DMS53 treated with DMSO at 0.1 percent for 48 hours (cell line): ENCODE measurements around the gene LHPP.
"Not testable (repeated sequence)": the region's sequence is repeated elsewhere in the genome, so short reads cannot be mapped to it uniquely, and the experiment has no call there.

Experiments used
- DNase-seq: peaks from one replicate; lab custom pipeline; 2025; ENCODE audit not compliant: unreplicated experiment; lab: John Stamatoyannopoulos, UW

The LHPP gene, protein sequence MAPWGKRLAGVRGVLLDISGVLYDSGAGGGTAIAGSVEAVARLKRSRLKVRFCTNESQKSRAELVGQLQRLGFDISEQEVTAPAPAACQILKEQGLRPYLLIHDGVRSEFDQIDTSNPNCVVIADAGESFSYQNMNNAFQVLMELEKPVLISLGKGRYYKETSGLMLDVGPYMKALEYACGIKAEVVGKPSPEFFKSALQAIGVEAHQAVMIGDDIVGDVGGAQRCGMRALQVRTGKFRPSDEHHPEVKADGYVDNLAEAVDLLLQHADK

DNA sequence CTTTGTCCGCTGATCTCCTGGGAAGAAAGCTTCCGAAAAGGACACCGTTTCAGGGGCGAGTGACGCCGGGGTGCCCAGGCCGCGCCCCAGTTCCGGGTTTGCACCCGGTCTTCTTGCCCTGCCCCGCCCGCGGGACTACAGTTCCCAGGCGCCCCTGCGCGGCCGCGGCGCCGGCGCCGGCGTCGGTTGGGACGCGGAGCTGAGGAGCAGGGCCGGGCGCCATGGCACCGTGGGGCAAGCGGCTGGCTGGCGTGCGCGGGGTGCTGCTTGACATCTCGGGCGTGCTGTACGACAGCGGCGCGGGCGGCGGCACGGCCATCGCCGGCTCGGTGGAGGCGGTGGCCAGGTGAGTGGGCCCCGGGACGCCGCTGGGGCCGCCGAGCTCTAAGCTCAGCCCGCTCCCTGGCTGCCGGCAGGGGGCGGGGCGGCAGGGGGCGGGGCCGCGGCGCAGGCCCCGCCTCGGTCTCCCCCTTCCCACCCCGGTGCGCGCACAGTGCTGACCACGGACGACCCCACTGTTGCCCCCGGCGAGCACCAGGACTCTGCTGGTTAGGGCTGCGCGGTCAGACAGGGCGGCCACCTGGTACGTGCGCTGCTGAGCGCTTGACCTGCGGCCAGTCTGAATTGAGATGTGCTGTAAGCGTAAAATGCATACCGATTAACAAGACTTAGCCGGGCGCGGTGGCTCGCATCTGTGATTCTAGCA is at the start of gene LHPP:
TSS of gene LHPP (plus strand) at position 182 of the 706 bp plus-strand sequence. CDS start at position 222, 40 bp downstream.
- peak; percentile 46 for DNase-seq

- DNase-seq = no peak
Measured at GRCh38 chr10:124414076-124414475, 47.5 kb upstream of the LHPP start.

DNA sequence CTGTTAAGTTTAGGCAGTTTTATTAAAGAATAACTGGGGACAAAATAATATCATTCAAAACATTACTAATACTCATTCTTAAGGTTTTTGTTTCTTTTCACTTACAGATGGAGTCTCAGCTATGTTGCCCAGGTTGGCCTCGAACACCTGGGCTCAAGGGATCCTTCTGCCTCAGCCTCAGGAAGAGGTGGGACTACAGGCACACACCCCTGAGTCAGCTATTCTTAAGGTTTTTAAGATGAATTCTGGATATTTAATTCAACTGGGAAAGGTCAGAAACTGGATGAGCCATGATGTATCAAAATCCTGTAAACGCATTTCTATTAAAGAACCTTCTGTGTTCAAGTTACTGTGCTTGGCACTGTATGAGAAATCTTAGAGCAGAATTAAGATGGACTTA is 46.4 kb upstream of the LHPP start:
- DNase-seq = no peak

GRCh38 chr10:124416733-124417132 is 44.9 kb upstream of the LHPP start:
- peak; percentile 13 for DNase-seq

DNA sequence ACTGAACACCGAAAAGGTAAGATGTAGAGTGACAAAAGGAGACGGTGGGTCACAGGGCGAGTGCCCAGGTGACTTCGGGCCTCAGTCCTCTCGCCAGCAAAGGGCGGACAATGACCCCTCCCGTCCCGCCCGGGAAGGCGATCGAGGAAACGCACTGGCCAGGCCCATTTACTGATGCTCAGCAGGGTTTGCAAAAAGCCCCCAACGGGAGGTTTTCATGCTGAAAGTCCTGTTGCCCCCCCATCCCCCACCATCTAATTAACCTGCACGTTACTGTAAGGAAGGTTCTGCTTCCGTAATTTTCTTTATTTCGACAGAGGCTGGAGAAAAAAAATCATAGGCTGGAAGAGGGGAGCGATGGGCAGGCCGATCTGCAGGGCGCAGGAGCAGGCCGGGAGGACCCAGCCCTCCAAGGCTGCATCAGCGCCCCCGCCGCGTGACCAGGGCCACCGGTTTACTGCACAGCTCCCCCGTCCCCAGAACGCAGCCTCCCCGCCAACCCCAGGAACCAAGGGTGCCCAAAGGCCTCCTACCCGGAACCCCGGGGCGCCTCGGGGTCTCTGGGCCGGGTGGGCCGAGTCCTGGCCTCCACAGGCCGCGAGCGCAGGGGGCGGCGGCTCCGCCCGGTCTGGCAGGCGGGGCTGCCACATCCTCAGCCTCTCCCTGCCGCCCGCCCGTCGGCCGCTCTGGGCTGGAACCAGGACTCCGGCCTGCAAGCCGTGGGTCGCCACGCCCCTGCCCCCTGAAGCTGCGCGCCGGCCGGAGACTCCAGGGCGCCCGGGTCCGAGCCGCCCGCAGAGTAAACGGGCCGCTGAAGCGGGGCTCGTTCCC is 43.5 kb upstream of the LHPP start:
- DNase-seq = peak; percentile 28

- DNase-seq = peak; percentile 95
Measured at GRCh38 chr10:124418726-124419501, 42.7 kb upstream of the LHPP start, which contains the start of gene OAT. Gene OAT (minus strand): TSS chr10:124418923. CDS start chr10:124412171, 6,752 bp downstream.

DNA sequence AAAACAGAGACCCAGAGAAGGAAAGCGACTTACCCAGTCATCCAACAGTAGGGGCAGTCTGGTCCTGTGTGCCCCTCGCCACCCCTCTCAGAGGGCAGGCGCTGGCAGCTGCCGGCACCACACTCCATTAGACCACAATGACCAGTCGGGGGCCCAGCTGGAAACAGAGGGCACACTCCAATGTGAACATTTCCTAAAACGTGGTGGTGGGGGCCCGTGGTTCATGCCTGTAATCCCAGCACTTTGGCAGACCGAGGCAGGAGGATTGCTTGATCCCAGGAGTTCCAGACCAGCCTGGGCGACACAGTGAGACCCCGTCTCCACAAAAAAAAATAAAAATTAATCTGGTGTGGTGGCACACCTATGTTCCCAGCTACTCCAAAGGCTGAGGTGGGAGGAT is 42.0 kb upstream of the LHPP start:
- no peak for DNase-seq

GRCh38 chr10:124420254-124420653 is 41.4 kb upstream of the LHPP start:
- DNase-seq = no peak

DNA sequence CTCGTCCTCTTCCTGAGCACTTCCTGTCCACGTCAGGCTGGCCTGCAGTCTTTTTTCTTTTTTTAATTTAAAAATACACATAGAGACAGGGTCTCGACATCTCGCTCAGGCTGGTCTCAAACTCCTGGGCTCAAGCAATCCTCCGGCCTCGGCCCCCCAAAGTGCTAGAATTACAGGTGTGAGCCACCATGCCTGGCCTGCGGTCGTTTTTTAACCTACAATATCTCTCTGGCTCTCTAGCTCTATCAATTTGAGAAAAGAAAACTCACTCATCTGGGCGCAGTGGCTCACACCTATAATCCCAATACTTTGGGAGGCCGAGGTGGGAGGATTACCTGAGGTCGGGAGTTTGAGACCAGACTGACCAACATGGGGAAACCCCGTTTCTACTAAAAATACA is 38.9 kb upstream of the LHPP start:
- DNase-seq = no peak

- DNase-seq = no peak
Measured at GRCh38 chr10:124423813-124424212, 37.8 kb upstream of the LHPP start.

DNA sequence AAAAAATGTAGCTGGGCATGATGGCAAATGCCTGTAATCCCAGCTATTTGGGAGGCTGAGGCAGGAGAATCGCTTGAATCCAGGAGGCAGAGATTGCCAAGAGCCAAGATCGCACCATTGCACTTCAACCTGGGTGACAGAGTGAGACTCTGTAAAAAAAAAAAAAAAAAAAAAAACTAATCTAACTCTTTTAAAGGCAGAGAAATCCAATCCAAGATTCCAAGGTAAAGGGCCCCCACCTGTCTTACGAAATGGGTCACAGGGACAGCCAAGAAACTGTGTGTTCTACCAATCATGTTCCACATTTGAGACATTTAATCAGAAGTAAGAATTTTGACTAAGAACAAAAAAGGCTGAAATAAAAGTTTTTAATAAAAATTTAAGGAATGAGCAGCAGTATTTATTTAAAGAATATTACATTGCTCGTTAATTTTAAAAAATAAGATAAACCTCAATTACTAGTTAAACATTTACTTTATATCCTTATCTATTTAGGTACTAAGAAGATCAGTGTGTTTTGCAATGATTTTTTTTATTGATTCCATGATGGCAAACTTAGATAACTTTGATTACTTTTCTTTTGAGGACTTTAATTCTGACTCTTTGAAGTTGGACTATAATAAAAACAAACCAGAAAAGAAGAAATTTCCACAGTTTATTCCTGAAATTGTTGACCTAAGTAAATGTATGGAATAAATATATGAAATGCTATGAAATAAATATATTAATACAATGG is 36.2 kb upstream of the LHPP start:
- no peak for DNase-seq

GRCh38 chr10:124428207-124428777 is 33.3 kb upstream of the LHPP start:
- DNase-seq = no peak

- DNase-seq = no peak
Measured at GRCh38 chr10:124429576-124429975, 32.0 kb upstream of the LHPP start.

DNA sequence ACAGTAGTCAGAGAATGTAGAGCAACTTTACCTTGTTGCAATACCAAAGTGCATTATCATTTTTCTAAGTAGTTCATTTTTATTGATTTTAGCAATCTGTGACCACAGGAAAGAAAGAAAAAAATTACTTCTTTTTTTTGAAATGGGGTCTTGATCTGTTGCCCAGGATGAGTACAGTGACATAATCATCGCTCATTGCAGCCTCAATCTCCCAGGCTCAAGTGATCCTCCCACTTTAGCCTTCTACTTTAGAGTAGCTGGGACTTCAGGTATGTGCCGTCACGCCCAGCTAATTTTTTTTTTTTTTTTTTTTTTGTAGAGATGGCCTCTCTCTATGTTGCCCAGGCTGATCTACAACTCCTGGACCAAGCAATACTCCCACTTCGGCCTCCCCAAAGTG is 31.5 kb upstream of the LHPP start:
- DNase-seq = no peak

GRCh38 chr10:124433461-124433860 is 28.2 kb upstream of the LHPP start:
- no peak for DNase-seq

- DNase-seq = not testable (repeated sequence)
Measured at GRCh38 chr10:124435683-124436082, 25.9 kb upstream of the LHPP start.

DNA sequence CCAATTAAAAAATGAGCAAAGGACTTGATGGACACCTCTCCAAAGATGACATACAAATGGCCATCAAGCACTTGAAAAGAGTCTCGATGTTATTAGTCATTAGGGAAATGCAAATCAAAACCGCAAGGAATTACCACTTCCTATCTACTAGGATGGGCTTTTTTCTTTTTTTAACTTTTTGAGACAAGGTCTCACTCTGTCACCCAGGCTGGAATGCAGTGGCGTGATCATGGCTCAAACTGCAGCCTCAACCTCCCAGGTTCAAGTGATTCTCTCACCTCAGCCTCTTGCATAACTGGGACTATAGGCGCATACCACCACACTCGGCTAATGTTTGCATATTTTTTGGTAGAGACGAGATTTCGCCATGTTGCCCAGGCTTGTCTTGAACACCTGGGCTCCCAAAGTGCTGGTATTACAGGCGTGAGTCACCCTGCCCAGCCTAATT is 25.4 kb upstream of the LHPP start:
- no peak for DNase-seq

GRCh38 chr10:124441694-124442093 is 19.9 kb upstream of the LHPP start:
- not testable (repeated sequence) for DNase-seq

GRCh38 chr10:124446830-124447750 is 14.5 kb upstream of the LHPP start:
- no peak for DNase-seq
